ENCODE measurements around the gene NOL4L. TPM values are rescaled to one million over a fixed set of nuclear protein-coding genes. Genes with fewer than 3 reads are reported as not detected.

The NOL4L gene
- total RNA-seq, 1 experiment from 2014 or later = 40.9 TPM

GRCh38 chr20:32542259-32542615 is 42.9 kb downstream of the NOL4L start:
- no peaks in the 10 kb centered on the region for H3K9me3 ChIP-seq (ENCODE audit: insufficient read depth, low read depth)
- intact Hi-C loops (cut with micrococcal nuclease; ENCODE audit: unreplicated experiment) = no loop called here
- no peak for DNase-seq
- no peaks in the 10 kb centered on the region for H3K36me3 ChIP-seq (ENCODE audit: low read depth)
- no peak for TF ChIP-seq EZH2 (IDR thresholded peaks at IDR 0.05; ENCODE audit: low read depth)
- TF ChIP-seq, protein P1, sequence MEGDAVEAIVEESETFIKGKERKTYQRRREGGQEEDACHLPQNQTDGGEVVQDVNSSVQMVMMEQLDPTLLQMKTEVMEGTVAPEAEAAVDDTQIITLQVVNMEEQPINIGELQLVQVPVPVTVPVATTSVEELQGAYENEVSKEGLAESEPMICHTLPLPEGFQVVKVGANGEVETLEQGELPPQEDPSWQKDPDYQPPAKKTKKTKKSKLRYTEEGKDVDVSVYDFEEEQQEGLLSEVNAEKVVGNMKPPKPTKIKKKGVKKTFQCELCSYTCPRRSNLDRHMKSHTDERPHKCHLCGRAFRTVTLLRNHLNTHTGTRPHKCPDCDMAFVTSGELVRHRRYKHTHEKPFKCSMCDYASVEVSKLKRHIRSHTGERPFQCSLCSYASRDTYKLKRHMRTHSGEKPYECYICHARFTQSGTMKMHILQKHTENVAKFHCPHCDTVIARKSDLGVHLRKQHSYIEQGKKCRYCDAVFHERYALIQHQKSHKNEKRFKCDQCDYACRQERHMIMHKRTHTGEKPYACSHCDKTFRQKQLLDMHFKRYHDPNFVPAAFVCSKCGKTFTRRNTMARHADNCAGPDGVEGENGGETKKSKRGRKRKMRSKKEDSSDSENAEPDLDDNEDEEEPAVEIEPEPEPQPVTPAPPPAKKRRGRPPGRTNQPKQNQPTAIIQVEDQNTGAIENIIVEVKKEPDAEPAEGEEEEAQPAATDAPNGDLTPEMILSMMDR (conservative IDR thresholded peaks at IDR 0.05) = no peak
- no peaks in the 10 kb centered on the region for H3K27me3 ChIP-seq (ENCODE audit: insufficient read depth, low read depth)
- H3K4me2 ChIP-seq = no peak overlapping the region
- H3K4me3 ChIP-seq = no peak overlapping the region
- BruUV-seq (replicated peaks) = no TSS peak
- no peaks in the 10 kb centered on the region; the same call in 1 of the 2 replicates for H4K20me1 ChIP-seq (ENCODE audit: insufficient read depth)
- H3K4me1 ChIP-seq (replicated peaks; ENCODE audit: insufficient read depth) = peaks cover 64% of the 10 kb centered on the region
- no peak overlapping the region for H3K27ac ChIP-seq
- H3K9me2 ChIP-seq (ENCODE audit: insufficient read depth) = no peaks in the 10 kb centered on the region
- H3K79me2 ChIP-seq (ENCODE audit: low read depth) = no peaks in the 10 kb centered on the region
- ChIA-PET POLR2A (ENCODE audit: unreplicated experiment) (interaction anchor here (0.6 kb wide), 1 partner anchor 97 kb away, joined by 3 read pairs; no protein-coding TSS in a partner anchor), CTCF (no interaction called here)
- H3F3A ChIP-seq (ENCODE audit: insufficient read depth, low read depth) = peaks cover 37% of the 10 kb centered on the region
- no peak overlapping the region for H2AFZ ChIP-seq

DNA sequence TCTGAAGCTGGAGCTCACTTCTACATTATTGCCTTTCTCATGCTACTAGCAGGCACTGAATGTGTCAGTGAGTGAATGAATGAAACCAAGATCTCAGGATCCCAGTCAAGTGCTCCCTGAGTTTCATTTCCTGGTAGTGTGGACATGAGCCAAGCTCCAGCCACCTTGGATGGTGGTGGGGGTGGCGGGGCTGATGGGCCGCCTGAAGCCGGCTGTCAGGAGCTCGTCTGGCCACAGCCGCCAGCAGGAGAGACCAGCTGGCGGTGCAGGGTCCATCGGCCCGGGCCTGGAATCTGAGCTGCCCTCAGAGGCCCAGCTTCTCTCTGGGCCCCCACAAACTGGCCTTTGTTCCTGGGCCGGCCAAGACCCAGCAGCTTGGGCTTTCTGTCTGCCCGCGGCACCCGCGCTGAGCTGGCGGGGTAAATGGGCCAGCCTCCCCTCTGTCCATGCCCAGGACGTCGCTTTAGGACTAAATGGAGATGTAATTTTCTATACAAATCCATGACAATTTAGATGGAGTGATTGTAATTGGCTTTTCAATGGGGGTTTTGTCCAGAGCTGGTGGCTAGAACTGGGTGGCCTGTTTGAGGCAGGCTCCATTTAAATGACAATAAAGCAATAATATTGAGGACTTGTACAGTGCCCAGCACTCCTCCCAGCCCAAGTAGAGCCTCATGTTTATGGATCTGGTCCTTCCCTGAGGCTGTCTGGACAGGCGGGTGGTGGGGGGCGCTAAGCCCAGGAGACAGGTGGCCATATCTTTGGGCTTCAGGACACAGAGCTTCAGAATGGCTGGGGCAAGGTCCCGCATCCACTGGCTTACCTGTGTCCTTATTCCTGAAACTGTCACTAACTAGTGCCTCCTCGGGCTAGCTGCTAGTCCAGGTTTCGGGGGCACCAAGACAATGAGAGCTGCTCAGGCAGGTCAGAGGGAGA is 43.5 kb downstream of the NOL4L start:
- H3K36me3 ChIP-seq (ENCODE audit: low read depth) = no peaks in the 10 kb centered on the region
- H3K4me2 ChIP-seq = no peak overlapping the region
- H3F3A ChIP-seq (ENCODE audit: insufficient read depth, low read depth) = peaks cover 41% of the 10 kb centered on the region
- no peak overlapping the region for H3K27ac ChIP-seq
- BruUV-seq (replicated peaks) = no TSS peak
- H3K9me2 ChIP-seq (ENCODE audit: insufficient read depth) = no peaks in the 10 kb centered on the region
- no peak for DNase-seq
- CTCF ChIA-PET = no interaction called here
- peaks cover 67% of the 10 kb centered on the region for H3K4me1 ChIP-seq (replicated peaks; ENCODE audit: insufficient read depth)
- no peak overlapping the region for H3K4me3 ChIP-seq
- H2AFZ ChIP-seq = no peak overlapping the region
- POLR2A ChIA-PET (ENCODE audit: unreplicated experiment) = interaction anchor here (0.6 kb wide), 1 partner anchor 97 kb away, joined by 3 read pairs; no protein-coding TSS in a partner anchor
- no peaks in the 10 kb centered on the region for H3K79me2 ChIP-seq (ENCODE audit: low read depth)
- no peaks in the 10 kb centered on the region for H3K27me3 ChIP-seq (ENCODE audit: insufficient read depth, low read depth)
- intact Hi-C loops (cut with micrococcal nuclease; ENCODE audit: unreplicated experiment) = no loop called here
- no peaks in the 10 kb centered on the region; the same call in 1 of the 2 replicates for H4K20me1 ChIP-seq (ENCODE audit: insufficient read depth)
- H3K9me3 ChIP-seq (ENCODE audit: insufficient read depth, low read depth) = no peaks in the 10 kb centered on the region
- TF ChIP-seq, protein P1 (conservative IDR thresholded peaks at IDR 0.05) = no peak
- no peak for TF ChIP-seq EZH2 (IDR thresholded peaks at IDR 0.05; ENCODE audit: low read depth)

DNA sequence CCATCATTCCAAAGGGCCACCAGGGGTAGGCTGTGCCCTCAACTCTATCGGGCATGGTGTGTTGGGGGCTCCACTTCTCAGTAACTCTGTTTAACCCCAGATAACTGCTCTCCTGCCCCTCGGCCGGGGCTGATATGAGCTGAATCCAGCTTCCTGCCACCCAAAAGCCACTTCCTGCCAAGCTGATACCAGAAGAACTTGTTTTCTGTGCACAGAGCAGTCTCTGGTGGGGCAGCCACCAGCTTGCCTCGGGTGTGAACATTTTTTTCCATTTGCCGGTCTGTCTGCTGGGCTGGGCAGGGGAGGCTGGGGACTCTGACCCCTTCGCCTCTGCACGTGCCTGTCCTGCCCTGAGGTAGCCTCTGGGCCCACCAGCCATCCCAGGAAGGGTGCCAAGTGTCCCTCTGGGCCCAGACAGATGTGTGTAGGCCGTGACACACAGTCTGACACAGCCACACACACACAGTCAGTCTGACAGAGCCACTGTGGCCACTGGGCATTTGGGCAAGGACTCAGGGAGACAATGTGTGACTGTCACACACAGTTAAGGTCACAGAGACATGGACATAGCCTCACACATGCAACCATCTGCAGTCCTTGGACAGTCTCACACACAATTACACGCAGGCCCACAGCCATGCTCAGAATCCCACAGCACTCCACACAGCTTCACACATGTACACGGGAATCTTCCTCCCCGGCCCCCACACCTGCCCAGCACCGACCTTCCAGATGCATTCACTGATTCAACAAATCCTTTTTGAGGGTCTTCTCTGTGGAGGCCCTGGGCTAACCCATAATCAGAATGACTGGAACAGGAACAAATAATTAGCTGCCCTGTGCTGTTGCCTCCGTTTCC is 45.1 kb downstream of the NOL4L start:
- Histone ChIP-seq H3K9me3 (ENCODE audit: insufficient read depth, low read depth) (no peaks in the 10 kb centered on the region), H3K27me3 (ENCODE audit: insufficient read depth, low read depth) (no peaks in the 10 kb centered on the region), H2AFZ (no peak overlapping the region), H3K4me3 (no peak overlapping the region; the same call in 1 of the 2 replicates), H3K9me2 (ENCODE audit: insufficient read depth) (no peaks in the 10 kb centered on the region), H3K79me2 (ENCODE audit: low read depth) (no peaks in the 10 kb centered on the region), H3K27ac (peak overlapping the region; percentile 71), H3F3A (ENCODE audit: insufficient read depth, low read depth) (peaks cover 41% of the 10 kb centered on the region), H3K4me2 (peak overlapping the region; percentile 73), H4K20me1 (ENCODE audit: insufficient read depth) (no peaks in the 10 kb centered on the region), H3K4me1 (replicated peaks; ENCODE audit: insufficient read depth) (peaks cover 68% of the 10 kb centered on the region), H3K36me3 (ENCODE audit: low read depth) (no peaks in the 10 kb centered on the region)
- ChIA-PET POLR2A (ENCODE audit: unreplicated experiment) (no interaction called here), CTCF (interaction anchor here (0.8 to 2.1 kb wide), 2 partner anchors 17 to 112 kb away, joined by 3 to 15 read pairs; no protein-coding TSS in a partner anchor)
- intact Hi-C loops (cut with micrococcal nuclease; ENCODE audit: unreplicated experiment) = loop anchor here (5.0 kb wide), 2 partner anchors 87 to 112 kb away; no protein-coding TSS in a partner anchor
- no peak for TF ChIP-seq EZH2 (IDR thresholded peaks at IDR 0.05; ENCODE audit: low read depth)
- TF ChIP-seq, protein P1 (conservative IDR thresholded peaks at IDR 0.05) = no peak
- no TSS peak for BruUV-seq (replicated peaks)
- peak; percentile 60 to 81 for DNase-seq
